Astrocyte (in vitro differentiated cells and primary cell): ENCODE results near the gene ATP10D. TPM values are rescaled to one million over a fixed set of nuclear protein-coding genes. Genes with fewer than 3 reads are reported as not detected.

Experiments used
- DNase-seq: peaks from one replicate; pipeline ENCODE4 v3.0.0-alpha.2; 2010; ENCODE audit warnings: low read depth
- FAIRE-seq: peaks from 2 replicates; lab custom pipeline; 2011; peaks lifted over from hg19 to GRCh38; lab: Jason Lieb, UNC
- H2AFZ ChIP-seq: 2 replicates; pipeline ENCODE4 v1.6.0; 2012; ENCODE audit warnings: low read depth, low read length, inconsistent platforms
- H3K27ac ChIP-seq: 2 replicates; pipeline ENCODE4 v1.5.1; 2011; ENCODE audit warnings: low read depth, low read length, inconsistent platforms
- H3K27me3 ChIP-seq: 2 replicates; pipeline ENCODE4 v1.6.0; 2011; ENCODE audit warnings: low read length, inconsistent platforms; ENCODE audit not compliant: insufficient read depth
- H3K36me3 ChIP-seq: 2 replicates; pipeline ENCODE4 v1.5.1; 2011; ENCODE audit warnings: low read length, inconsistent platforms; ENCODE audit not compliant: insufficient read depth
- H3K4me1 ChIP-seq: 2 replicates; pipeline ENCODE4 v1.5.1; 2011; ENCODE audit warnings: low read length, inconsistent platforms; ENCODE audit not compliant: insufficient read depth
- H3K4me2 ChIP-seq: 2 replicates; pipeline ENCODE4 v1.6.0; 2012; ENCODE audit warnings: low read length, inconsistent platforms
- H3K4me3 ChIP-seq: 2 replicates; pipeline ENCODE4 v1.5.1; 2011; ENCODE audit warnings: low read depth, mild to moderate bottlenecking, low read length, inconsistent platforms; ENCODE audit not compliant: insufficient read depth
- H3K79me2 ChIP-seq: 2 replicates; pipeline ENCODE4 v1.6.0; 2012; ENCODE audit warnings: mild to moderate bottlenecking, low read length, inconsistent platforms; ENCODE audit not compliant: insufficient read depth
- H3K9ac ChIP-seq: 2 replicates; pipeline ENCODE4 v1.6.0; 2012; ENCODE audit warnings: mild to moderate bottlenecking, low read length, inconsistent platforms
- H3K9me3 ChIP-seq: 2 replicates; pipeline ENCODE4 v1.5.1; 2012; ENCODE audit warnings: low read depth, mild to moderate bottlenecking, low read length, inconsistent platforms; ENCODE audit not compliant: insufficient read depth
- H4K20me1 ChIP-seq: 2 replicates; pipeline ENCODE4 v1.6.0; 2012; ENCODE audit warnings: low read length, inconsistent platforms; ENCODE audit not compliant: insufficient read depth
- H3K27ac Mint-ChIP-seq: one replicate; pipeline ENCODE4 v1.8.0; 2021; ENCODE audit warnings: mild to moderate bottlenecking, mixed read lengths; ENCODE audit not compliant: unreplicated experiment
- H3K27me3 Mint-ChIP-seq: one replicate; pipeline ENCODE4 v1.8.0; 2021; ENCODE audit warnings: low read depth, mixed read lengths; ENCODE audit not compliant: unreplicated experiment
- H3K36me3 Mint-ChIP-seq: one replicate; pipeline ENCODE4 v1.8.0; 2021; ENCODE audit warnings: low read depth, mixed read lengths; ENCODE audit not compliant: unreplicated experiment
- H3K4me1 Mint-ChIP-seq: one replicate; pipeline ENCODE4 v1.8.0; 2021; ENCODE audit warnings: low read depth, mixed read lengths; ENCODE audit not compliant: unreplicated experiment
- H3K4me3 Mint-ChIP-seq: one replicate; pipeline ENCODE4 v1.8.0; 2021; ENCODE audit warnings: mild to moderate bottlenecking, moderate library complexity, mixed read lengths; ENCODE audit not compliant: unreplicated experiment
- H3K9me3 Mint-ChIP-seq: one replicate; pipeline ENCODE4 v1.8.0; 2021; ENCODE audit warnings: mild to moderate bottlenecking, mixed read lengths; ENCODE audit not compliant: unreplicated experiment
- EZH2 ChIP-seq: IDR thresholded peaks from 2 replicates; pipeline ENCODE4 v1.6.1; 2012; ENCODE audit warnings: mild to moderate bottlenecking, low read length, inconsistent platforms; ENCODE audit not compliant: insufficient read depth
- total RNA-seq: library from RNA; stranded (reverse); gene quantifications from 2 replicates; pipeline ENCODE4 v1.2.1, GENCODE V29; 2021
- TF ChIP-seq, protein P1 (sequence below): IDR thresholded peaks from 2 replicates; pipeline ENCODE4 v1.5.1; 2011; ENCODE audit warnings: low read depth, mild to moderate bottlenecking, inconsistent platforms, low read length, moderate library complexity; ENCODE audit not compliant: insufficient read depth

ATP10D gene
- total RNA-seq, 1 donor from 2014 or later: 75.8 TPM

DNA sequence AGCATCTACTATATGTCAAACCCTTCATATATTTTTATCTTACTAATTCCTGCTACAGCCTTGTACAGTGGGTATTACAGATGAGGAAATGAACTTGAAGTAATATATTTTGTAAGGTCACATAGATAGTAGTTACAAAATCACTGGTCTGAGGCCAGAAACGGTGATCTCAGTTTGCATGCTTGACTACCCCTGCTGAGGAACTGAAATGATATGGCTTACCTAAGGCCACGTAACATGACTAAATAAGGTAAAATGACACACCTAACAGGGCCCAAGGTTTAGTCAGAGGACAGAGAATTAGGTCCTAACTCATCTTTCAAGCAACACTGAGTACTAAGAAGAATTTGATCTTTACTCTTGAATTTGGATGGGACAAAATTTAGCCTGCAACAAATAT lies 20.1 kb upstream of the ATP10D start:
- H3K9me3 Mint-ChIP-seq: no peaks in the 10 kb centered on the region
- H2AFZ ChIP-seq: no peak overlapping the region
- H3K36me3 Mint-ChIP-seq: no peaks in the 10 kb centered on the region
- H3K36me3 ChIP-seq: peaks cover 3% of the 10 kb centered on the region
- H3K9ac ChIP-seq: no peak overlapping the region
- H3K27me3 ChIP-seq: no peaks in the 10 kb centered on the region
- H3K4me3 Mint-ChIP-seq: no peak overlapping the region
- DNase-seq: no peak
- TF ChIP-seq, protein P1, sequence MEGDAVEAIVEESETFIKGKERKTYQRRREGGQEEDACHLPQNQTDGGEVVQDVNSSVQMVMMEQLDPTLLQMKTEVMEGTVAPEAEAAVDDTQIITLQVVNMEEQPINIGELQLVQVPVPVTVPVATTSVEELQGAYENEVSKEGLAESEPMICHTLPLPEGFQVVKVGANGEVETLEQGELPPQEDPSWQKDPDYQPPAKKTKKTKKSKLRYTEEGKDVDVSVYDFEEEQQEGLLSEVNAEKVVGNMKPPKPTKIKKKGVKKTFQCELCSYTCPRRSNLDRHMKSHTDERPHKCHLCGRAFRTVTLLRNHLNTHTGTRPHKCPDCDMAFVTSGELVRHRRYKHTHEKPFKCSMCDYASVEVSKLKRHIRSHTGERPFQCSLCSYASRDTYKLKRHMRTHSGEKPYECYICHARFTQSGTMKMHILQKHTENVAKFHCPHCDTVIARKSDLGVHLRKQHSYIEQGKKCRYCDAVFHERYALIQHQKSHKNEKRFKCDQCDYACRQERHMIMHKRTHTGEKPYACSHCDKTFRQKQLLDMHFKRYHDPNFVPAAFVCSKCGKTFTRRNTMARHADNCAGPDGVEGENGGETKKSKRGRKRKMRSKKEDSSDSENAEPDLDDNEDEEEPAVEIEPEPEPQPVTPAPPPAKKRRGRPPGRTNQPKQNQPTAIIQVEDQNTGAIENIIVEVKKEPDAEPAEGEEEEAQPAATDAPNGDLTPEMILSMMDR: no peak
- no peak for FAIRE-seq
- H3K27me3 Mint-ChIP-seq: no peaks in the 10 kb centered on the region
- H3K4me3 ChIP-seq: no peak overlapping the region
- H3K79me2 ChIP-seq: peaks cover 30% of the 10 kb centered on the region
- peaks cover 20% of the 10 kb centered on the region for H3K4me1 ChIP-seq
- H3K27ac Mint-ChIP-seq: no peak overlapping the region
- H3K4me2 ChIP-seq: no peak overlapping the region
- no peaks in the 10 kb centered on the region for H3K9me3 ChIP-seq
- no peaks in the 10 kb centered on the region for H4K20me1 ChIP-seq
- H3K4me1 Mint-ChIP-seq: peaks cover 16% of the 10 kb centered on the region
- H3K27ac ChIP-seq: no peak overlapping the region

DNA sequence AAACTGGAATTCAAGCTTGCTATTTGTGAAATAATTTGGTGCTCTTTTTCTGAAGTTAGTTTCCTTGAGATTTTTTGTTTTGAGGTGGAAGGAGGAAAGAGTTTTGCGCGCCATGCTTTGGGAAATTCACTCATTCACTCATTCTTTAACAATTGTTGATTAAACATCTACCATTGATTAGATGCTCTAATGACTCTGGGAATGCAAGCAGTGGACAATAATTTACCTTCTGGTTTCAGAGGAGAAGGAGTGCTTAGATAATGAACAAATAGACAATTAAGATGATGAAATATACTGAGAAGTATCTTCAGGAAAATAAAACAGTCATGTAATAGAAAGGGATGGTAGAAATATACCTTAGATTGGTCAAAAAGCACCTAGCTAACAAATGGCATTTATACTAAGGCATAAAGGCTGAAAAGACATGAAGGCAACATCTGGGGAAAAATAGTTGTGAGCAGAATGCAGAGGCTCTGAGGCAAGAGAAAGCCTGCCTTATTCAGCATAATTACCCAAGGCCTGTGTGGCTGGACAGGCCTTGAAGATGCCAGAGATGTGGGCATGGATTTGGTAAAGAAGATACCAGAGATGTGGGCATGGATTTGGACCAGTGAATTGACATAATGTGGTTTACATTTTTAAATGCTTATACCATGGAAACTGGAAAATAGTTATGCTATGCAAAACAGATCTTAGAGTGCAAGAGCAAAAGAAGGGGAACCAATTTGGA lies 18.9 kb upstream of the ATP10D start:
- Mint-ChIP-seq H3K4me3 (no peak overlapping the region), H3K27ac (no peak overlapping the region), H3K36me3 (no peaks in the 10 kb centered on the region), H3K9me3 (no peaks in the 10 kb centered on the region), H3K27me3 (no peaks in the 10 kb centered on the region), H3K4me1 (peaks cover 25% of the 10 kb centered on the region)
- no peak overlapping the region for H2AFZ ChIP-seq
- no peaks in the 10 kb centered on the region for H3K36me3 ChIP-seq
- H3K79me2 ChIP-seq: peaks cover 21% of the 10 kb centered on the region
- H3K4me1 ChIP-seq: peaks cover 20% of the 10 kb centered on the region
- no peaks in the 10 kb centered on the region for H3K9me3 ChIP-seq
- FAIRE-seq (no peak), DNase-seq (no peak)
- no peaks in the 10 kb centered on the region for H4K20me1 ChIP-seq
- H3K9ac ChIP-seq: no peak overlapping the region
- H3K4me3 ChIP-seq: no peak overlapping the region
- H3K27ac ChIP-seq: no peak overlapping the region
- H3K27me3 ChIP-seq: no peaks in the 10 kb centered on the region
- TF ChIP-seq, protein P1: no peak
- TF ChIP-seq EZH2: no peak
- H3K4me2 ChIP-seq: no peak overlapping the region

GRCh38 chr4:47468706-47469365 lies 16.2 kb upstream of the ATP10D start:
- Histone ChIP-seq H3K79me2 (no peaks in the 10 kb centered on the region), H3K4me3 (no peak overlapping the region), H3K4me1 (peaks cover 11% of the 10 kb centered on the region), H3K9ac (no peak overlapping the region), H2AFZ (no peak overlapping the region), H3K4me2 (peak overlapping the region; percentile 33), H3K36me3 (no peaks in the 10 kb centered on the region), H3K27ac (peak overlapping the region; percentile 51), H3K9me3 (no peaks in the 10 kb centered on the region), H3K27me3 (no peaks in the 10 kb centered on the region), H4K20me1 (no peaks in the 10 kb centered on the region)
- Mint-ChIP-seq H3K4me3 (no peak overlapping the region), H3K27ac (no peak overlapping the region), H3K4me1 (peaks cover 28% of the 10 kb centered on the region), H3K9me3 (no peaks in the 10 kb centered on the region), H3K27me3 (no peaks in the 10 kb centered on the region), H3K36me3 (no peaks in the 10 kb centered on the region)
- DNase-seq (peak; percentile 81), FAIRE-seq (peak; percentile 17)
- TF ChIP-seq EZH2: no peak
- TF ChIP-seq, protein P1: no peak
